Panc1 (cell line): ENCODE measurements around the gene MT1B. TPM values are rescaled to one million over a fixed set of nuclear protein-coding genes. Genes with fewer than 3 reads are reported as not detected.

Experiments
- ATAC-seq: fragments of 200-7000 bp; cut with Tn5 transposase; 2 replicates; pipeline ENCODE4 v1.9.1; 2020; ENCODE audit warnings: mild to moderate bottlenecking, moderate library complexity
- BruUV-seq: library from RNA; stranded (reverse); fragments of 400-500 nt; replicated peaks from 2 replicates; lab custom pipeline; 2021; lab: Mats Ljungman, UMichigan
- CTCF ChIA-PET: fragments of 300-600 bp; sonication (Branson Sonifier 250); formaldehyde crosslinking; loops from one replicate; lab custom pipeline; 2022; ENCODE audit warnings: antibody characterized with exemption; lab: Charles Lee
- POLR2A ChIA-PET: fragments of 300-600 bp; sonication (Branson Sonifier 250); formaldehyde crosslinking; loops from one replicate; lab custom pipeline; 2022; ENCODE audit warnings: antibody characterized with exemption; lab: Charles Lee
- DNase-seq: peaks from one replicate; pipeline ENCODE4 v3.0.0-alpha.2; 2010; ENCODE audit warnings: low read depth, low spot score
- H3K27ac ChIP-seq: 2 replicates; pipeline ENCODE4 v1.5.1; 2011; ENCODE audit warnings: mild to moderate bottlenecking, low read length, inconsistent platforms
- H3K27me3 ChIP-seq: fragments of 200-500 bp; sonication (Bioruptor generic); 2 replicates; pipeline ENCODE4 v1.6.0; 2014; ENCODE audit warnings: low read length, inconsistent platforms; ENCODE audit not compliant: control insufficient read depth, insufficient read depth
- H3K36me3 ChIP-seq: fragments of 200-500 bp; sonication (Bioruptor generic); 2 replicates; pipeline ENCODE4 v1.5.1; 2014; ENCODE audit warnings: inconsistent platforms, mild to moderate bottlenecking, low read length, moderate library complexity; ENCODE audit not compliant: control insufficient read depth, insufficient read depth
- H3K4me1 ChIP-seq: 2 replicates; pipeline ENCODE4 v1.5.1; 2011; ENCODE audit warnings: inconsistent platforms, mild to moderate bottlenecking, low read length, moderate library complexity; ENCODE audit not compliant: control insufficient read depth, insufficient read depth
- H3K4me3 ChIP-seq, 2 experiments: 2 replicates each; pipeline ENCODE4 v1.5.1; 2011 to 2012; ENCODE audit warnings: low read depth in 2 of 2, low read length in 2 of 2, mild to moderate bottlenecking in 2 of 2, inconsistent platforms in 1 of 2, moderate library complexity in 1 of 2
- H3K9me3 ChIP-seq: fragments of 200-500 bp; sonication (Bioruptor generic); 2 replicates; pipeline ENCODE4 v1.5.1; 2014; ENCODE audit warnings: low read depth, mild to moderate bottlenecking, inconsistent platforms, low read length, moderate library complexity; ENCODE audit not compliant: control insufficient read depth, insufficient read depth
- POLR2AphosphoS5 ChIP-seq: IDR thresholded peaks from 2 replicates; pipeline ENCODE4 v1.6.1; 2012; ENCODE audit warnings: mild to moderate bottlenecking, low read depth, low read length, moderate library complexity
- SIN3A ChIP-seq: IDR thresholded peaks from 2 replicates; pipeline ENCODE4 v1.6.1; 2012; ENCODE audit warnings: low read depth, mild to moderate bottlenecking, low read length, moderate library complexity, borderline replicate concordance; ENCODE audit not compliant: insufficient read depth
- TCF7L2 ChIP-seq: IDR thresholded peaks from 2 replicates; pipeline ENCODE4 v1.6.1; 2011; ENCODE audit warnings: mild to moderate bottlenecking, low read depth, low read length, inconsistent platforms
- in situ Hi-C: cut with HindIII; loops from 2 replicates; pipeline ENCODE4 v1.10.0; 2016; ENCODE audit warnings: low sequenced_read_pairs, low pct_unique_long_range_greater_than_20kb
- intact Hi-C: fragments of 100-400 bp; cut with micrococcal nuclease; formaldehyde crosslinking; loops from one replicate; pipeline ENCODE4 v1.10.0; 2022; ENCODE audit not compliant: unreplicated experiment
- total RNA-seq: library from RNA; stranded (reverse); gene quantifications from one replicate; pipeline ENCODE4 v1.2.1, GENCODE V29; 2021; ENCODE audit not compliant: unreplicated experiment
- TF ChIP-seq, protein P1 (sequence below): fragments of 450-650 bp; IDR thresholded peaks from 2 replicates; pipeline ENCODE4 v1.5.1; 2017; ENCODE audit warnings: mild to moderate bottlenecking
- TF ChIP-seq, protein P2 (sequence below), 2 experiments: IDR thresholded peaks; 2 replicates each; pipeline ENCODE4 v1.6.1; 2011 to 2012; ENCODE audit warnings: low read depth in 2 of 2, control low read depth in 1 of 2, low read length in 1 of 2, mild to moderate bottlenecking in 1 of 2, moderate library complexity in 1 of 2; ENCODE audit not compliant: insufficient read depth in 1 of 2

The MT1B gene
- total RNA-seq, 1 experiment from 2014 or later = not detected

DNA sequence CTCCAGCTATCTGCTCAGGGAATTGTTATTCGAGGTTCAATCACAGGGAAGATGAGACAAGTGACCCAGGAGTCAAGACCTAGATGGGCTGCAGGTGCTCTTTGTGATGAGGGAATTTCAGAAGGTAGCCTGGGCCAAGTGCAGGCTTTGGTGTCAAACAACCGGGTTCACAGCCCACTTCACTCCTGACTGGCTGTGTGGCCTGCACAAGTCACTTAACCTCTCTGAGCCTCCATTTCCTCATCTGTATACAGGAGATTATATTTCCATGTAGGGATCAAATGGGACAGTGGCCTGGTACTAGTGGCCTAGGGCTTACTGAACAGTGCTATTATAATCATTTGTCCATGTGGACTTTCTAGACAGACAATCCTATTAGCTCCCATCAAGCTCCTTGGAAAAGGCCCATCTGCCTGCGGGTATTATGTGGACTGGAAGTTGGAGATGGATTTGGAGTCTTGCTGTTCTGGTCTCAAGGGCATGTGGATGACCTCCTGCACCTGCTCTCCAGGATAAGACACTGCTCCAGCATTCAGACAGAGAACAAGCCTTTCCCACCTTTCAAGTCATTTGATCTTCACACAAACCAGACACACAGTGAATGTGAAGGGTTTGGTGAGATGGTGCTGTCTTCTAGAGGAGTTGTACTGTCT, 27.5 kb downstream of the MT1B start:
- Histone ChIP-seq H3K4me1 (peaks cover 7% of the 10 kb centered on the region), H3K9me3 (no peaks in the 10 kb centered on the region), H3K36me3 (no peaks in the 10 kb centered on the region), H3K4me3 (no peak overlapping the region), H3K27me3 (no peaks in the 10 kb centered on the region), H3K27ac (no peak overlapping the region)
- intact Hi-C loops = no loop called here
- in situ Hi-C loops = no loop called here
- BruUV-seq = no TSS peak
- DNase-seq = no peak
- TF ChIP-seq, protein P1, sequence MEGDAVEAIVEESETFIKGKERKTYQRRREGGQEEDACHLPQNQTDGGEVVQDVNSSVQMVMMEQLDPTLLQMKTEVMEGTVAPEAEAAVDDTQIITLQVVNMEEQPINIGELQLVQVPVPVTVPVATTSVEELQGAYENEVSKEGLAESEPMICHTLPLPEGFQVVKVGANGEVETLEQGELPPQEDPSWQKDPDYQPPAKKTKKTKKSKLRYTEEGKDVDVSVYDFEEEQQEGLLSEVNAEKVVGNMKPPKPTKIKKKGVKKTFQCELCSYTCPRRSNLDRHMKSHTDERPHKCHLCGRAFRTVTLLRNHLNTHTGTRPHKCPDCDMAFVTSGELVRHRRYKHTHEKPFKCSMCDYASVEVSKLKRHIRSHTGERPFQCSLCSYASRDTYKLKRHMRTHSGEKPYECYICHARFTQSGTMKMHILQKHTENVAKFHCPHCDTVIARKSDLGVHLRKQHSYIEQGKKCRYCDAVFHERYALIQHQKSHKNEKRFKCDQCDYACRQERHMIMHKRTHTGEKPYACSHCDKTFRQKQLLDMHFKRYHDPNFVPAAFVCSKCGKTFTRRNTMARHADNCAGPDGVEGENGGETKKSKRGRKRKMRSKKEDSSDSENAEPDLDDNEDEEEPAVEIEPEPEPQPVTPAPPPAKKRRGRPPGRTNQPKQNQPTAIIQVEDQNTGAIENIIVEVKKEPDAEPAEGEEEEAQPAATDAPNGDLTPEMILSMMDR = no peak
- TF ChIP-seq SIN3A = no peak
- no peak for TF ChIP-seq POLR2AphosphoS5
- no peak for TF ChIP-seq TCF7L2
- TF ChIP-seq, protein P2, sequence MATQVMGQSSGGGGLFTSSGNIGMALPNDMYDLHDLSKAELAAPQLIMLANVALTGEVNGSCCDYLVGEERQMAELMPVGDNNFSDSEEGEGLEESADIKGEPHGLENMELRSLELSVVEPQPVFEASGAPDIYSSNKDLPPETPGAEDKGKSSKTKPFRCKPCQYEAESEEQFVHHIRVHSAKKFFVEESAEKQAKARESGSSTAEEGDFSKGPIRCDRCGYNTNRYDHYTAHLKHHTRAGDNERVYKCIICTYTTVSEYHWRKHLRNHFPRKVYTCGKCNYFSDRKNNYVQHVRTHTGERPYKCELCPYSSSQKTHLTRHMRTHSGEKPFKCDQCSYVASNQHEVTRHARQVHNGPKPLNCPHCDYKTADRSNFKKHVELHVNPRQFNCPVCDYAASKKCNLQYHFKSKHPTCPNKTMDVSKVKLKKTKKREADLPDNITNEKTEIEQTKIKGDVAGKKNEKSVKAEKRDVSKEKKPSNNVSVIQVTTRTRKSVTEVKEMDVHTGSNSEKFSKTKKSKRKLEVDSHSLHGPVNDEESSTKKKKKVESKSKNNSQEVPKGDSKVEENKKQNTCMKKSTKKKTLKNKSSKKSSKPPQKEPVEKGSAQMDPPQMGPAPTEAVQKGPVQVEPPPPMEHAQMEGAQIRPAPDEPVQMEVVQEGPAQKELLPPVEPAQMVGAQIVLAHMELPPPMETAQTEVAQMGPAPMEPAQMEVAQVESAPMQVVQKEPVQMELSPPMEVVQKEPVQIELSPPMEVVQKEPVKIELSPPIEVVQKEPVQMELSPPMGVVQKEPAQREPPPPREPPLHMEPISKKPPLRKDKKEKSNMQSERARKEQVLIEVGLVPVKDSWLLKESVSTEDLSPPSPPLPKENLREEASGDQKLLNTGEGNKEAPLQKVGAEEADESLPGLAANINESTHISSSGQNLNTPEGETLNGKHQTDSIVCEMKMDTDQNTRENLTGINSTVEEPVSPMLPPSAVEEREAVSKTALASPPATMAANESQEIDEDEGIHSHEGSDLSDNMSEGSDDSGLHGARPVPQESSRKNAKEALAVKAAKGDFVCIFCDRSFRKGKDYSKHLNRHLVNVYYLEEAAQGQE (IDR thresholded peaks at IDR 0.05; ENCODE audit: insufficient read depth in 1 of 2, low read depth in 2 of 2, low read length in 1 of 2) = no peak
- ATAC-seq = no peak
- POLR2A ChIA-PET = no interaction called here
- CTCF ChIA-PET = no interaction called here

DNA sequence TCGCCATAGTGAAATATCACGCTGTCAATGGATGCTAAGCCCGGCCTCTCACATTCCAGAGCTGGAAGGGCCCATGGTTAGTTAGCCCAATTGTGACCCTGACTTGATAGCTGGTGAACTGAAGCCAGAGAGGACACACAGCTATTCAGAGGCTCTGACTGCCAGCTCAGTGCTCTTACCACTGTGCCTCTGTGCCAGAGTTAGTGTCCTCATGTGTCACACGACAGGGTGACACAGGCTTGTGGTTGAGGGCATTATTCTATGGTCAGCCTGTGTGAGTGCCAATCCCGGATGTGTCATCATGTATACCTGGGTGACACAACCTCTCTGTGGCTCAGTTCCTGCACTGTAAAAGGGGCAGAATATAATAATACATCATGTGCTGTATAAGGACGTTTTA, 28.1 kb downstream of the MT1B start:
- in situ Hi-C loops (no loop called here), intact Hi-C loops (no loop called here)
- Histone ChIP-seq H3K27me3 (no peaks in the 10 kb centered on the region), H3K4me1 (peaks cover 7% of the 10 kb centered on the region), H3K36me3 (no peaks in the 10 kb centered on the region), H3K4me3 (no peak overlapping the region), H3K27ac (no peak overlapping the region), H3K9me3 (no peaks in the 10 kb centered on the region)
- no TSS peak for BruUV-seq
- peak; percentile 63 for DNase-seq
- POLR2A ChIA-PET = no interaction called here
- CTCF ChIA-PET = no interaction called here
- no peak for TF ChIP-seq TCF7L2
- TF ChIP-seq POLR2AphosphoS5 = no peak
- TF ChIP-seq, protein P2 (IDR thresholded peaks at IDR 0.05; ENCODE audit: insufficient read depth in 1 of 2, low read depth in 2 of 2, low read length in 1 of 2) = no peak
- TF ChIP-seq, protein P1 = no peak
- TF ChIP-seq SIN3A = no peak
- no peak for ATAC-seq
